MM.1S (cell line): Measurements from ENCODE around the gene EIF3CL.
"Not testable (repeated sequence)": the region's sequence is repeated elsewhere in the genome, so short reads cannot be mapped to it uniquely, and the experiment has no call there.

Source experiments
- CTCF ChIP-seq: fragments of 300-600 bp; sonication (generic); IDR thresholded peaks from 2 replicates; pipeline ENCODE4 v1.5.1; 2016; ENCODE audit warnings: antibody characterized with exemption, low read length, mixed read lengths
- EZH2phosphoT487 ChIP-seq: fragments of 300-600 bp; sonication (generic); IDR thresholded peaks from 2 replicates; pipeline ENCODE4 v1.6.1; 2018; ENCODE audit warnings: antibody characterized with exemption, low read length

GRCh38 chr16:28443943-28444342 is 40.3 kb upstream of the EIF3CL start:
- TF ChIP-seq CTCF, EZH2phosphoT487: not testable (repeated sequence)
